HUES64 (cell line): ENCODE results near the gene APOL2.
"Not testable (repeated sequence)": the region's sequence is repeated elsewhere in the genome, so short reads cannot be mapped to it uniquely, and the experiment has no call there.

Experiments used
- H3K27ac ChIP-seq: 2 replicates; pipeline ENCODE4 v1.7.0; 2013; ENCODE audit warnings: low read depth, low read length, inconsistent platforms
- H3K27me3 ChIP-seq: 2 replicates; pipeline ENCODE4 v1.6.1; 2013; ENCODE audit warnings: mild to moderate bottlenecking, low read length; ENCODE audit not compliant: insufficient read depth
- H3K36me3 ChIP-seq: 2 replicates; pipeline ENCODE4 v1.6.1; 2013; ENCODE audit warnings: mild to moderate bottlenecking, low read length; ENCODE audit not compliant: insufficient read depth
- H3K4me1 ChIP-seq: 2 replicates; pipeline ENCODE4 v1.6.1; 2013; ENCODE audit warnings: mild to moderate bottlenecking, low read length, moderate library complexity; ENCODE audit not compliant: insufficient read depth
- H3K4me3 ChIP-seq: 2 replicates; pipeline ENCODE4 v1.5.1; 2013; ENCODE audit warnings: mild to moderate bottlenecking, low read length, moderate library complexity
- H3K9ac ChIP-seq: 2 replicates; pipeline ENCODE4 v1.6.1; 2013; ENCODE audit warnings: mild to moderate bottlenecking, low read depth, low read length
- H3K9me3 ChIP-seq: 2 replicates; pipeline ENCODE4 v1.6.1; 2013; ENCODE audit warnings: low read depth, low read length; ENCODE audit not compliant: insufficient read depth
- WGBS: fragments of 150-250, 120-280 bp; methylation state at CpG from one replicate; pipeline ENCODE4 v1.1.7; 2013; ENCODE audit warnings: missing lambda C conversion rate; 5-methylcytosine and 5-hydroxymethylcytosine counted together

Gene APOL2

DNA sequence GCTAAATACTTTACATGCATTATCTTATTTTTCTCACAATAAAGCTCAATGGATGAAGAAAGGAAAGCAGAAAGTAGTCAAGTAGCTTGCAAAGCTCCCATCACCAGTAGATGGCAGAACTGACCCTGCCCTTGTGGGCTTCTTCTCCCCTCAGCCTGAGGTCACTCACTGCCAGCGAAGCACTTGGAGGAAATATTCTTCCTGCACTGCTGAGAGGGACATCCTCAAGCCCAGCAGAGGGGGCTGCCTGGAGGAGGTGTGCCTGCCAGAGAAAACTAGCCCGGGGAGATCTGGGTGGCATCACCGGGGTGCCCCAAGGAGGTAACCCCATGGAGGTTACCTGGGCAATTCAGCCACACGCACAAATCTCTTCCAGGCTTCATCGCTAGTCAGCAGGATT is 44.4 kb downstream of the APOL2 start:
- peaks cover 17% of the 10 kb centered on the region; the same call in 1 of the 2 replicates for H3K4me1 ChIP-seq
- WGBS = 46% methylated on average over 5 of the region's 5 CpGs
- H3K27me3 ChIP-seq = no peaks in the 10 kb centered on the region
- no peak overlapping the region for H3K27ac ChIP-seq
- H3K36me3 ChIP-seq = no peaks in the 10 kb centered on the region
- H3K9ac ChIP-seq = no peak overlapping the region
- no peaks in the 10 kb centered on the region for H3K9me3 ChIP-seq
- no peak overlapping the region for H3K4me3 ChIP-seq

DNA sequence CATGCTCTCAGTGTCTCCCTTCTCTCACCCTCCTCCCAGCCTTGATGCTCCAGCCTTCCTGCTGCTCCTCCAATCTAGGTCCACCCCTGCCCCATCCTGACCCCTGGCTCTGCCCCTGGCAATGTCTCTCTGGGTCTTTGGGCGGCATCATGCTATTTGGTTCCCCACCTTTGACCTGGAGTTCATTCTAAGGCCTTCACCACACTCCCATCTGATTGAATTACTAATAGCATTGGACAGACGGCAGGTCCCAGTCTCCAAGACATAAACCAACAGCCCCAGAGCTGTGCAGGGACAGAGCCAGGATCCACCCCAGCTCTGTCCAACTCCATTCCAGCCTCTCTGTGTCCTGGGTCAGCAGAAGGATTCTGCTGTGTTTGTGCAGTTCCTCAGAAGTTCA is 44.9 kb downstream of the APOL2 start:
- H3K36me3 ChIP-seq = no peaks in the 10 kb centered on the region
- no peak overlapping the region for H3K9ac ChIP-seq
- no peaks in the 10 kb centered on the region for H3K9me3 ChIP-seq
- no peaks in the 10 kb centered on the region for H3K27me3 ChIP-seq
- no peak overlapping the region for H3K4me3 ChIP-seq
- peaks cover 17% of the 10 kb centered on the region; the same call in 1 of the 2 replicates for H3K4me1 ChIP-seq
- H3K27ac ChIP-seq = no peak overlapping the region
- 89% methylated on average over 2 of the region's 2 CpGs for WGBS

DNA sequence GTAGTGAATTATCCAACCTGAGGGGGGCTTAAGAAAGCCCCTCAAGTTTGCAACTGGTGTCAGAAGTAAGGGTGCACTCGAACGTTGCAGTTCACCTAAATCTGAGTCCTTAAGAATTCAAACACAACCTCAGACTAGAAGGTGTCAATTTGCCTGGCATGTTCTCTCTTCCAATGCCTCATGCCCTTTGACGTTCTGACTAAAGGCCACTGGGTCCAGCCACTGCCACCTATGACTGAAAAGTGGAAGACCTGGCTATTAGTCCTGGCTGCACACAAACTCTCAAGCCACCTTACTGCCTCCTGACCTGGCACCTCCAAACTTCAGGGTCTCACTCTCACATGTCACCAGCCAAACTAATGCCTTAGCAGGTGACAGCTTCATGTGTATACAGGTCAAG is 45.8 kb downstream of the APOL2 start:
- no peak overlapping the region for H3K27ac ChIP-seq
- no peaks in the 10 kb centered on the region for H3K27me3 ChIP-seq
- H3K4me1 ChIP-seq = peaks cover 17% of the 10 kb centered on the region; the same call in 1 of the 2 replicates
- no peak overlapping the region for H3K4me3 ChIP-seq
- 55% methylated on average over 3 of the region's 3 CpGs for WGBS
- no peaks in the 10 kb centered on the region for H3K36me3 ChIP-seq
- no peaks in the 10 kb centered on the region for H3K9me3 ChIP-seq
- H3K9ac ChIP-seq = no peak overlapping the region

DNA sequence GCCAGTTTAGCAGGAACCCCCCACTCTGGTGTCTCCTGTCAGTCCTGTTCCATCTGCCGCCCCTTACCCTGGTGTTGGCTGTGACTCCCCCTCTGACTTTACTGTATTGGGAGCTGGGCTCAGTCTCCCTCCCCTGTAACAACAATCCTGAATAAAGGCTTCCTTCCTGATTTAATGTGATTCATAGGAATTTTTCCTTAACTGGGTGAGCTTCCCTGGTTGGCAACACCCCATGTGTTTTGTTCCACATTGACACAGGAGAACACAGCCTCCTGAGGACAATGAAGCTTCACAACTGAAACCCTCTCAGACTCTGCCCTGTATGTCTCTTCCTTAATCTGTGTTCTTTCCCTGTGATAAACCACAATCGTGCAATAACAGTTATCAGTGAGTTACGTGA is 46.2 kb downstream of the APOL2 start:
- Histone ChIP-seq H3K9me3 (no peaks in the 10 kb centered on the region), H3K9ac (no peak overlapping the region), H3K36me3 (no peaks in the 10 kb centered on the region), H3K4me1 (peaks cover 17% of the 10 kb centered on the region; the same call in 1 of the 2 replicates), H3K27ac (no peak overlapping the region), H3K4me3 (no peak overlapping the region), H3K27me3 (no peaks in the 10 kb centered on the region)
- WGBS = 89% methylated on average over 3 of the region's 3 CpGs

DNA sequence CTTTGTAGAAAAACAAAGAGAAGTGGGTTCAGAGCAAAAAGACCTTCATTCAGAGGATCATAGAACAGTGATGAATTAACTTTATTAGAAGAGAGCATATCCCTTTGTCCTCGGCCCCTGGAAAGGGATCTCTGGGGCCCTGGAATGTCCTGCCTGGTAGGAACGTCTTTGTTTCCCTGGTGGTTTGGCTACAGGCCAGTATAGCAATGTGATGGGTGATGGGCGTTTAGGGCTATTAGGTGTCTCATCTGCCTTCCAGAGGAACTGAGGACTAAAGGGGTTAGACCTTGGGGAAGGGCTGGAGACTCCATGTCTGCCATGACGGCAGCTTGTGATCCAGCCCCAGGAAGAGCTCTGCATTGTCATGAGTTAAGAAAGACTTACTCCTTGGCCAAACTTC is 46.8 kb downstream of the APOL2 start:
- no peak overlapping the region for H3K27ac ChIP-seq
- H3K9me3 ChIP-seq = no peaks in the 10 kb centered on the region
- no peaks in the 10 kb centered on the region for H3K36me3 ChIP-seq
- WGBS = 89% methylated on average over 4 of the region's 4 CpGs
- H3K4me1 ChIP-seq = peaks cover 12% of the 10 kb centered on the region; the same call in 1 of the 2 replicates
- H3K4me3 ChIP-seq = no peak overlapping the region
- H3K9ac ChIP-seq = no peak overlapping the region
- no peaks in the 10 kb centered on the region for H3K27me3 ChIP-seq

DNA sequence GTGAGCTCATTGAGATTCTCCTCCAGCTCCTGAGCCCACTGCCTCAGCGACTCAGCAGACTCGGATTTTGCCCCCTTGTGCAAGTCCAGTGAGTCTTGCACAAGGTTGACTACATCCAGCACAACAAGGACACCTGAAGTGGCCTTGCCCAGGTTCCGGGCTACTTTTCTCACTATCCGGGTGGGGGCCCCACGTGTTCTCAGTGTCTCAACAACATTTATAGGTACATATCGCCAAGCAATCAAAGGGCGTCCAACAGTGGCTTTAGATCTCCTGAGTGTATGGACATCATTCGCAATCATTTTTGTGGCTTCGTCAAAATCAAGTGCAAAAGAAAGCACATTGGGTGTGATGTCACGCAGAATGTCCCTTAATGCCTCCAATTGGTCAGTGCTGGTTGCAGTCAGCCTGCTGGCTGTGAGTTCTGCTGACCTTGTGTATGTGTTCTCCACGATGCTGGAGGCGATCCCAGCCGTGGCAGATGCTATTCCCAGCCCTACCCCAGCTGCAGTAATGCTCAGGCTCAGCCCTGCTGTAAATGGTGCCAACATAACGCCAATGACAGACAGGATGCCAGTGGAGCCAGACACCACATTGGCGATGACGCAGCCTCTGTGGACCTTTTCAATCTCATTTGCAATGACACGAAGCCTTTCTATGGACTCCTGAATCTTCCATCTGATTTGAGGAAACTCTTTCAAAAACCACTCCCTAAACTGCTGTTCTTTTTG is 48.1 kb downstream of the APOL2 start:
- H3K36me3 ChIP-seq = no peaks in the 10 kb centered on the region
- H3K27me3 ChIP-seq = no peaks in the 10 kb centered on the region
- H3K27ac ChIP-seq = no peak overlapping the region
- H3K9ac ChIP-seq = no peak overlapping the region
- no peaks in the 10 kb centered on the region for H3K9me3 ChIP-seq
- 84% methylated on average over 17 of the region's 17 CpGs for WGBS
- 0 out of 2 replicates have a peak, but pooled peaks cover under 1% of the 10 kb centered on the region for H3K4me1 ChIP-seq
- no peak overlapping the region for H3K4me3 ChIP-seq

DNA sequence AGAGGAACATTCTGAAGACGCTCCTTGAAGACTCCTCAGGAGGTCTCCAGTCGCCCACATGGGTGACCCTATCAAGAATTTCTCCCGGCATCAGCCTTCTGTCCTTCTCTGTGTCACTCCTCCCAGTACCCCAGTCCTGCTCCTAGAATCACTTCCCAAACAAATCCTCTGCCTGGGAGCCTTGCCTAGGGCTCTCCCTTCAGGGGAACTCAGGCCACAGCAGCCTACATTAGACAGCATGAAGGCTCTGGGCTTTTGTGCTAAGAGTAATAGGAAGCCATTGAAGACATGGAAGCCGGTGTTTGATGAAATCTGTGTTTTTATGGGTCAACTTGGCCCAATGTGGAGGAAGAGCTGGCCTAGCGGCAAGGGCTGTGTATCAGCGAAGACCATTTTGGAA is 51.5 kb downstream of the APOL2 start:
- not testable (repeated sequence) for H3K9me3 ChIP-seq, H3K36me3 ChIP-seq, H3K27ac ChIP-seq, H3K9ac ChIP-seq, H3K4me3 ChIP-seq, H3K4me1 ChIP-seq, H3K27me3 ChIP-seq
- 92% methylated on average over 3 of the region's 6 CpGs for WGBS

DNA sequence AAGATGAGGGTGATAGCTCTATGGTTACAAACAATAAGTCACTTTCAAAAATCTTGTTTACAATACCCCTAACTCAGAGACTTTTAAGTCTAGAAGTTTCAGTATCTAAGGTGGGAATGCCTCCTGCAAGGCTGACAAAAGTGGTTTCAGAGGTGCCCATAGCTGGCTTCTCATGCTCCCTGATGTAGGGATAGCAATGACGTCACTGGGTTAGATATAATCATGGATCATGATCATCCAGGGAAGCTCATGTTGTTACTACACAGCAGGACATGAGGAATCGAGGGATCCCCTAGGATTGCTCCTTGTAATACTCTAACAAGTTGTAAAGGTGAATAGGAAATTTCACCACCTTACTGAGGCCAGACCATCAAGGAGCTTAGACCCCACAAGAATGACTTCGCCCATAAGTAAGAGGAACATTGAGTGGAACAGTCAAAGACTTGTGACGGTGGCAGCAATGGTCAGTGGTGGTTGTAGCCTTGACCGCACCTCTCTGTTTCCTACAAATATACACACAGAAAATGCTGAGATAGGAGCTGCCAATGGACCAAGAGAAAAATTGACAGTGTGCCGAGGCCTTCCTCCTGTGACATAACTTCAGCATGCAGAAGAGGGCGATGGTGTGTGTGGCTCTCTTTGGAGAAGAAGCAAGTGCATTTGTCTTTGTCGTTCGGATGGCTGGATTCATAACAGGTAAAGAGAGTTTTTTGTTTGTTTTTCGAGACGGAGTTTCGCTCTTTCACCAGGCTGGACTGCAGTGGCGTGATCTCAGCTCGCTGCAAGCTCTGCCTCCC is 53.3 kb downstream of the APOL2 start:
- Histone ChIP-seq H3K4me1 (0 out of 2 replicates have a peak, but pooled peaks cover 4% of the 10 kb centered on the region), H3K9me3 (no peaks in the 10 kb centered on the region), H3K27ac (no peak overlapping the region), H3K4me3 (no peak overlapping the region), H3K27me3 (no peaks in the 10 kb centered on the region), H3K9ac (no peak overlapping the region), H3K36me3 (no peaks in the 10 kb centered on the region)
- WGBS = 90% methylated on average over 14 of the region's 14 CpGs

DNA sequence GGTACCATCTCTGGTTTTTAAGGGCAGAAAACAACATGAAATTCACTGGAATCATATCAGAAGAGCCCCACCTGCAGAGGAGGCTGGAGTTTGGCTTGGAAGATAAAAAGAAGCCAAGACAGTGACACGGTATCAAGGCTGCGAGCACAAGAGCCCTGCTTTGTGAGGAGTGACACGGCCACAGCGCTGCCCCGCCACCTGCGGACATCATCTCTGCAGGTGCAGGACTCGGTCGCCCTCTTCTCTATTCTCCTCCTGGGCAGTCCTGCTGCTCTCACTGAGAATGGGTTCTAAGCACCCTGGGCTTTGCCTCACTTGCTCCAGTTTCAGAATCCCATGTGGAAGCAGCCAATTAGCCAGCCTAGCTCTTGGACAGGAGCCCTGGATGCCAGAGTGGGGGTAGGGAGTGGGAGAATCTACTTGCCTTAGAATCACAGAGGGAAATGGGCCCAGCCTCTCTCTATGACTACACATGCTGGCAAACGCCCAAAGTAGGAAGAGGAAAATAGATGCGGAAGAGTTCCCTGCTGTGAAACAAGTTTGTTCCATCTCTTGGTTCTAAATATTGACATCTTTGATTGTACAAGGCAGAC is 54.8 kb downstream of the APOL2 start:
- 88% methylated on average over 9 of the region's 10 CpGs for WGBS
- H3K4me3 ChIP-seq = no peak overlapping the region
- no peaks in the 10 kb centered on the region for H3K9me3 ChIP-seq
- H3K4me1 ChIP-seq = 0 out of 2 replicates have a peak, but pooled peaks cover 4% of the 10 kb centered on the region
- H3K9ac ChIP-seq = no peak overlapping the region
- H3K36me3 ChIP-seq = no peaks in the 10 kb centered on the region
- no peaks in the 10 kb centered on the region for H3K27me3 ChIP-seq
- no peak overlapping the region for H3K27ac ChIP-seq

DNA sequence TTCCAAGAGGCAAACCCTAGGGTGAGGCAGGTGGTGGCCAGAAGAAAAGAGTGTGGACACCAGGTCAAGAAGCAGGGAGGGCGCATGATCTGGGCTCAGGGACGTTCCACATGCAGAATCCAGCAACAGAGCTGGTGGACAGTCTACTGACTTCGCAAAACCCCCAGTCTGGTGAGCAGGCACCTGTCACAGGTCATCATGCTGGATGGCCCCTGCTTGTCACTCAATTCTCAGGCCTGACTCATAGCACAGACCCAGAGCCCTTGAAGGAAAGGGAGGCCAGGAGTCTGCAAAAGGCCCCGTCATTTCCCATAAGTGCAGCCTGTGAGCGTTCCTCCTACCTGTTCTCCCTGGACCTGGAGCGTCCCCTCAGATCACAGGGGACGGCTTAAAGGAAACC is 55.9 kb downstream of the APOL2 start:
- no peak overlapping the region for H3K4me3 ChIP-seq
- 93% methylated on average over 7 of the region's 7 CpGs for WGBS
- H3K36me3 ChIP-seq = no peaks in the 10 kb centered on the region
- 0 out of 2 replicates have a peak, but pooled peaks cover 4% of the 10 kb centered on the region for H3K4me1 ChIP-seq
- H3K27me3 ChIP-seq = no peaks in the 10 kb centered on the region
- H3K9ac ChIP-seq = no peak overlapping the region
- H3K27ac ChIP-seq = no peak overlapping the region
- no peaks in the 10 kb centered on the region for H3K9me3 ChIP-seq

DNA sequence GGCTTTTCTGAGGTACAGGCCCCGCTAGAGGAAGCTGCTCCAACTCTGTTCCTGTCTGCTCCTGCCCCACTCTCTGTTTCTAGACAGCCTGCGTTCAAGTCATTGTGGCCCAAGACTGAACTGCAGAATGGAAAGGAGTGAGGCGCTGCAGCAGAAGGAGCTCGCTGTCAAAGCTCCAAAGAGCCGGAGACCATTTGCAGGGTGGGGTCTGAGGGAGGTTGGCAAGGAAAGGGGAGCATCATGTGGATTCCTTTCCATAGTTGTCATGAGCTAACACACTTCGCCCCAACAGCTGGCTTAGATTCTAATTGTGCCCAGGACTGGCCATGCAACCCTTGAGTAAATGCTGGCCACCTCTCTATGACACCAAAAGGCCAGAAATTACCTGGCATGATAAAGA is 56.5 kb downstream of the APOL2 start:
- Histone ChIP-seq H3K36me3 (no peaks in the 10 kb centered on the region), H3K27me3 (no peaks in the 10 kb centered on the region), H3K9me3 (no peaks in the 10 kb centered on the region), H3K27ac (no peak overlapping the region), H3K4me1 (0 out of 2 replicates have a peak, but pooled peaks cover 4% of the 10 kb centered on the region), H3K9ac (no peak overlapping the region), H3K4me3 (no peak overlapping the region)
- 96% methylated on average over 6 of the region's 6 CpGs for WGBS
